GM23338 (cell line): ENCODE measurements around the gene CCDC191. TPM values are rescaled to one million over a fixed set of nuclear protein-coding genes. Genes with fewer than 3 reads are reported as not detected.

Experiments
- ATAC-seq: fragments of 200-7000 bp; cut with Tn5 transposase; 3 replicates; pipeline ENCODE4 v1.9.1; 2020
- DNase-seq: peaks from one replicate; pipeline ENCODE4 v3.0.0-alpha.2; 2015; ENCODE audit warnings: low spot score
- H2AFZ ChIP-seq: fragments of 200-600 bp; sonication (generic); 2 replicates; pipeline ENCODE4 v1.8.0; 2016; ENCODE audit warnings: antibody characterized with exemption, mild to moderate bottlenecking, moderate library complexity
- H3F3A ChIP-seq: fragments of 200-600 bp; sonication (generic); replicated peaks from 2 replicates; pipeline ENCODE4 v1.8.0; 2017; ENCODE audit warnings: antibody characterized with exemption, mixed run types, low read depth
- H3K27ac ChIP-seq: fragments of 200-600 bp; sonication (generic); 2 replicates; pipeline ENCODE4 v1.6.1; 2016; ENCODE audit warnings: low read depth
- H3K27me3 ChIP-seq: fragments of 200-600 bp; sonication (generic); 2 replicates; pipeline ENCODE4 v1.8.0; 2016; ENCODE audit warnings: mild to moderate bottlenecking, mixed run types, moderate library complexity; ENCODE audit not compliant: insufficient read depth
- H3K36me3 ChIP-seq: fragments of 200-600 bp; sonication (generic); 2 replicates; pipeline ENCODE4 v1.8.0; 2016; ENCODE audit warnings: mild to moderate bottlenecking; ENCODE audit not compliant: insufficient read depth
- H3K4me1 ChIP-seq: fragments of 200-600 bp; sonication (generic); 2 replicates; pipeline ENCODE4 v1.8.0; 2016; ENCODE audit warnings: mild to moderate bottlenecking, moderate library complexity; ENCODE audit not compliant: insufficient read depth
- H3K4me2 ChIP-seq: fragments of 200-600 bp; sonication (generic); 2 replicates; pipeline ENCODE4 v1.7.1; 2017; ENCODE audit warnings: mixed run types
- H3K4me3 ChIP-seq: fragments of 200-600 bp; sonication (generic); 2 replicates; pipeline ENCODE4 v1.6.1; 2016; ENCODE audit warnings: mixed run types
- H3K79me2 ChIP-seq: fragments of 200-600 bp; sonication (generic); replicated peaks from 2 replicates; pipeline ENCODE4 v1.8.0; 2017; ENCODE audit warnings: mild to moderate bottlenecking; ENCODE audit not compliant: insufficient read depth
- H3K9me2 ChIP-seq: fragments of 200-600 bp; sonication (generic); 2 replicates; pipeline ENCODE4 v1.8.0; 2017; ENCODE audit not compliant: insufficient read depth
- H4K20me1 ChIP-seq: fragments of 200-600 bp; sonication (generic); replicated peaks from 2 replicates; pipeline ENCODE4 v1.8.0; 2017; ENCODE audit warnings: mild to moderate bottlenecking; ENCODE audit not compliant: insufficient read depth
- H3K27ac Mint-ChIP-seq: 2 replicates; pipeline ENCODE4 v1.8.0; 2020; ENCODE audit warnings: inconsistent platforms, mild to moderate bottlenecking, moderate library complexity, mixed read lengths
- H3K27me3 Mint-ChIP-seq: 3 replicates; pipeline ENCODE4 v1.8.0; 2022; ENCODE audit warnings: low read depth, mild to moderate bottlenecking, moderate library complexity, mixed read lengths, inconsistent platforms; ENCODE audit not compliant: insufficient read depth, poor library complexity
- H3K36me3 Mint-ChIP-seq: 3 replicates; pipeline ENCODE4 v1.8.0; 2021; ENCODE audit warnings: low read depth, mild to moderate bottlenecking, inconsistent platforms, moderate library complexity, mixed read lengths
- H3K4me1 Mint-ChIP-seq: 3 replicates; pipeline ENCODE4 v1.8.0; 2020; ENCODE audit warnings: mild to moderate bottlenecking, inconsistent platforms, mixed read lengths
- H3K4me3 Mint-ChIP-seq: 3 replicates; pipeline ENCODE4 v1.8.0; 2021; ENCODE audit warnings: moderate library complexity, mild to moderate bottlenecking, inconsistent platforms, mixed read lengths
- H3K9me3 Mint-ChIP-seq: 3 replicates; pipeline ENCODE4 v1.8.0; 2020; ENCODE audit warnings: moderate library complexity, mild to moderate bottlenecking, inconsistent platforms, mixed read lengths
- EZH2 ChIP-seq: fragments of 200-600 bp; sonication (generic); IDR thresholded peaks from one replicate; pipeline ENCODE4 v1.8.0; 2017; ENCODE audit warnings: antibody characterized with exemption, mild to moderate bottlenecking, low read depth; ENCODE audit not compliant: unreplicated experiment
- POLR2AphosphoS5 ChIP-seq: IDR thresholded peaks from 2 replicates; pipeline ENCODE4 v1.6.1; 2016; ENCODE audit warnings: antibody characterized with exemption, low read depth
- REST ChIP-seq: IDR thresholded peaks from one replicate; pipeline ENCODE4 v1.6.1; 2018; ENCODE audit warnings: antibody characterized with exemption; ENCODE audit not compliant: unreplicated experiment
- STAT1 ChIP-seq: IDR thresholded peaks from one replicate; pipeline ENCODE4 v1.6.1; 2016; ENCODE audit warnings: antibody characterized with exemption; ENCODE audit not compliant: unreplicated experiment
- ZNF331 ChIP-seq: fragments of 250-450 bp; sonication (Bioruptor Pico); IDR thresholded peaks from 2 replicates; pipeline ENCODE4 v1.5.0; 2020; ENCODE audit warnings: low read depth, mild to moderate bottlenecking, moderate library complexity
- ZNF462 ChIP-seq: fragments of 250-450 bp; sonication (Bioruptor Pico); IDR thresholded peaks from 2 replicates; pipeline ENCODE4 v1.5.0; 2020; ENCODE audit warnings: mild to moderate bottlenecking, moderate library complexity
- polyA plus RNA-seq: library from polyadenylated mRNA; unstranded; fragments of >200 nt; fragmentation: Nextera tagmentation; extraction: Ambion mirVana; gene quantifications from 2 replicates; pipeline ENCODE4 v1.2.1, GENCODE V29; 2016
- total RNA-seq: library from RNA; depleted of rRNA; stranded (reverse); fragments of >200 nt; shearing (Covaris generic); gene quantifications from 2 replicates; pipeline ENCODE4 v1.2.3, GENCODE V29; 2014

The CCDC191 gene
- total and polyA plus RNA-seq, 2 experiments from 2014 or later = 2.0 to 2.9 TPM

- H3K79me2 ChIP-seq = no peaks in the 10 kb centered on the region
- Mint-ChIP-seq H3K27me3 (peaks cover 1% of the 10 kb centered on the region), H3K27ac (no peak overlapping the region), H3K36me3 (peaks cover 12% of the 10 kb centered on the region), H3K4me1 (no peaks in the 10 kb centered on the region; the same call in 1 of the 3 replicates), H3K4me3 (no peak overlapping the region), H3K9me3 (peaks cover 22% of the 10 kb centered on the region)
- no peaks in the 10 kb centered on the region for H4K20me1 ChIP-seq
- no peak for TF ChIP-seq ZNF462 (CRISPR knock-in tag)
- TF ChIP-seq STAT1 = no peak
- no peak for TF ChIP-seq POLR2AphosphoS5
- no peak for TF ChIP-seq REST
- TF ChIP-seq EZH2 = no peak
- no peak for TF ChIP-seq ZNF331
- no peak overlapping the region for H3K4me2 ChIP-seq
- no peak for ATAC-seq
- no peaks in the 10 kb centered on the region for H3F3A ChIP-seq
- H3K27ac ChIP-seq = no peak overlapping the region
- H3K27me3 ChIP-seq = no peaks in the 10 kb centered on the region
- H3K4me3 ChIP-seq = no peak overlapping the region
- peak; percentile 12 for DNase-seq
- 0 out of 2 replicates have a peak, but pooled peaks cover 9% of the 10 kb centered on the region for H3K36me3 ChIP-seq
- H2AFZ ChIP-seq = no peak overlapping the region
- H3K9me2 ChIP-seq = no peaks in the 10 kb centered on the region
- H3K4me1 ChIP-seq = no peaks in the 10 kb centered on the region
These were observed 87.3 kb downstream of the CCDC191 start for GRCh38 chr3:113968986-113969385.
